Activated CD8-positive, alpha-beta T cell treated with anti-CD3 and anti-CD28 coated beads for 36 hours (primary cell): ENCODE results near the gene ANTKMT. TPM values are rescaled to one million over a fixed set of nuclear protein-coding genes. Genes with fewer than 3 reads are reported as not detected.

Experiments used
- ATAC-seq: fragments of 200-7000 bp; cut with Tn5 transposase; one replicate; pipeline ENCODE4 v1.10.0; 2021; ENCODE audit warnings: mild to moderate bottlenecking, moderate library complexity
- CTCF ChIA-PET: fragments of 350-600 bp; sonication (Branson Sonifier 250); formaldehyde crosslinking; loops from one replicate; lab custom pipeline; 2021; ENCODE audit warnings: antibody characterized with exemption; lab: Charles Lee
- POLR2A ChIA-PET: fragments of 350-600 bp; sonication (Branson Sonifier 250); formaldehyde crosslinking; loops from one replicate; lab custom pipeline; 2021; ENCODE audit warnings: antibody characterized with exemption; lab: Charles Lee
- DNase-seq: peaks from one replicate; pipeline ENCODE4 v3.0.0-alpha.2; 2020
- H3K27ac Mint-ChIP-seq: one replicate; pipeline ENCODE4 v1.8.0; 2021; ENCODE audit warnings: mild to moderate bottlenecking, mixed read lengths
- H3K27me3 Mint-ChIP-seq: one replicate; pipeline ENCODE4 v1.8.0; 2021; ENCODE audit warnings: mixed read lengths
- H3K36me3 Mint-ChIP-seq: one replicate; pipeline ENCODE4 v1.8.0; 2021; ENCODE audit warnings: low read depth, mixed read lengths
- H3K4me1 Mint-ChIP-seq: one replicate; pipeline ENCODE4 v1.8.0; 2021; ENCODE audit warnings: low read depth, mixed read lengths
- H3K4me3 Mint-ChIP-seq: one replicate; pipeline ENCODE4 v1.8.0; 2021; ENCODE audit warnings: mild to moderate bottlenecking, moderate library complexity, mixed read lengths
- H3K9me3 Mint-ChIP-seq: one replicate; pipeline ENCODE4 v1.8.0; 2021; ENCODE audit warnings: mixed read lengths
- intact Hi-C: fragments of 100-400 bp; cut with micrococcal nuclease; formaldehyde crosslinking; loops from one replicate; pipeline ENCODE4 v1.10.0; 2022
- total RNA-seq, 2 experiments: library from RNA; stranded (reverse); gene quantifications; one replicate each; pipeline ENCODE4 v1.2.3, GENCODE V29; 2021
- TF ChIP-seq, protein P1 (sequence below): fragments of 200-600 bp; IDR thresholded peaks from one replicate; pipeline ENCODE4 v1.8.0; 2022; ENCODE audit warnings: antibody characterized with exemption, mild to moderate bottlenecking

Gene ANTKMT
- total RNA-seq, 2 experiments from 2014 or later, result 34.3 to 38.4 TPM

GRCh38 chr16:698911-699671 is 21.9 kb upstream of the ANTKMT start:
- peaks cover 29% of the 10 kb centered on the region for H3K27me3 Mint-ChIP-seq
- no peak for DNase-seq
- peaks cover 16% of the 10 kb centered on the region for H3K4me1 Mint-ChIP-seq
- no peak overlapping the region for H3K27ac Mint-ChIP-seq
- intact Hi-C loops, result no loop called here
- no peak overlapping the region for H3K4me3 Mint-ChIP-seq
- TF ChIP-seq, protein P1, sequence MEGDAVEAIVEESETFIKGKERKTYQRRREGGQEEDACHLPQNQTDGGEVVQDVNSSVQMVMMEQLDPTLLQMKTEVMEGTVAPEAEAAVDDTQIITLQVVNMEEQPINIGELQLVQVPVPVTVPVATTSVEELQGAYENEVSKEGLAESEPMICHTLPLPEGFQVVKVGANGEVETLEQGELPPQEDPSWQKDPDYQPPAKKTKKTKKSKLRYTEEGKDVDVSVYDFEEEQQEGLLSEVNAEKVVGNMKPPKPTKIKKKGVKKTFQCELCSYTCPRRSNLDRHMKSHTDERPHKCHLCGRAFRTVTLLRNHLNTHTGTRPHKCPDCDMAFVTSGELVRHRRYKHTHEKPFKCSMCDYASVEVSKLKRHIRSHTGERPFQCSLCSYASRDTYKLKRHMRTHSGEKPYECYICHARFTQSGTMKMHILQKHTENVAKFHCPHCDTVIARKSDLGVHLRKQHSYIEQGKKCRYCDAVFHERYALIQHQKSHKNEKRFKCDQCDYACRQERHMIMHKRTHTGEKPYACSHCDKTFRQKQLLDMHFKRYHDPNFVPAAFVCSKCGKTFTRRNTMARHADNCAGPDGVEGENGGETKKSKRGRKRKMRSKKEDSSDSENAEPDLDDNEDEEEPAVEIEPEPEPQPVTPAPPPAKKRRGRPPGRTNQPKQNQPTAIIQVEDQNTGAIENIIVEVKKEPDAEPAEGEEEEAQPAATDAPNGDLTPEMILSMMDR, result no peak
- no peaks in the 10 kb centered on the region for H3K9me3 Mint-ChIP-seq
- no peak for ATAC-seq
- ChIA-PET POLR2A (interaction anchor here (2.6 kb wide), 1 partner anchor 9 kb away, joined by 7 read pairs; the partner anchor contains the start of gene WDR24), CTCF (no interaction called here)
- no peaks in the 10 kb centered on the region for H3K36me3 Mint-ChIP-seq

DNA sequence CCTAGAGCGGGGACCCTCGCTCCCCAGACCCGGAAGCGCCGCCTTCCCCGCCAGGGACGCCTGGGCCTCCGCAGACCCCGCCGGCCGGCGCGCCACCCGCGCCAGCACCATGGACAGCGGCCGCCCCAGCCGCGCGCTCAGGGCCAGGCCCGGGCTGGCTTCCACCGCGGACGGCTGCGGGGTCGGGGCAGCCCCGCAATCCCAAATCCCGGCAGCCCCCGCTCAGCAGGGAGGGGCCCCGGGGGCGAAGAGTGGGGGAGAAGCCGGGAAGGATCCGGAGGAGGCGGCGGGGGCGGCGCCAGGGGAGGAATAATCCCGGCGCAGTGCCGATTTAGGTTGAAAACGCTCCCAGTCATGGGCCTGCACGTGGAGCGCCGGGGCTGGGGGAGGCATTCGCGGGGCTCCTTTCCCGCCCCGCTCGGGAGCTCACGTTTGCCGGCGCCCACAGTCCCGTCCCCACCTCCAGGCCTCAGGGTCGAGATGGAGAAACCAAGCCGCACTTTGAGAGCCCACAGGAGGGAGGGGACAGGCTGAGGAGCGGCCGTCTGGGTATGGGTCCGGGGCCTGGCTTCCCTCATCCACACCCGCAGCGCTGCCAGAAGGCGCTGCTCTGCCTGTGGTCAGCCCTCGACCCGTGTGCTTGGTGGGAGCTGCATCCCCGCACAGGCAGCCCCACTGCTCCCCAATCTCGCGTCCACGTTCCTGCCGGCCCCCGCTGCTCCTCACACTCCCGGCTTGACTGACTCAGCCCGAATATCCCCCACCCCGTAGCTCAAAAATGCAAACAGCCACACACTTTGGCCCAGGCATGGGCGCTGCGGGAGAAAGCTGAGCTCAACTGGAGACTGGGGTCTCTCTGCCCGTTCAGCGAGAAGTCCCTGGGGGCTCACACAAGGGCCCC is 20.0 kb upstream of the ANTKMT start:
- DNase-seq, result peak; percentile 42

DNA sequence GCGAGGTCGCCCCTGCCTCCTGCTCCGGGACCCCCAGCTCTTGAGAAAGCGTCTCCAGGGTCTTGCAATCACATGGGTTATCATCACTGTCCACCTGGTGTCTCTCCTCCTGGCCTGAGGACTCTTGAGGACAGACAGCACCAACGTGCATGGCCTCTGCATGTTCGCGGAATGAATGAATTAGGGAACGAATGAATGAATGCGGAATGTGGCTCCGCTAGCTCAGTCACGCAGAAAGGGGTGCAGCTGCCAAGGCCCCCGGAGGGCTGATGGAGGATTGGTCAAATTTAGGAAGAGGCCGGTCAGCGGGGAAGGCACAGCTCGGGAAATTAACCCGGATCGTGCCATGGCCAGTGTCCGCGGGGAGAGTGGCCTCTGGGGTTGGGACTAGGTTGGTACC is 18.6 kb upstream of the ANTKMT start:
- DNase-seq (no peak), ATAC-seq (no peak)
- H3K27ac Mint-ChIP-seq, result no peak overlapping the region
- no peak overlapping the region for H3K4me3 Mint-ChIP-seq
- ChIA-PET CTCF (interaction anchor here (1.2 to 2.1 kb wide), 4 partner anchors 10 to 83 kb away, joined by 3 to 13 read pairs (median 6); partner anchors contain the start of gene METRN), POLR2A (interaction anchor here (0.9 to 1.5 kb wide), 3 partner anchors 8 to 85 kb away, joined by 3 to 6 read pairs (median 4); partner anchors contain the start of gene ANTKMT)
- H3K9me3 Mint-ChIP-seq, result no peaks in the 10 kb centered on the region
- peaks cover 39% of the 10 kb centered on the region for H3K27me3 Mint-ChIP-seq
- TF ChIP-seq, protein P1, result no peak
- H3K36me3 Mint-ChIP-seq, result no peaks in the 10 kb centered on the region
- intact Hi-C loops, result no loop called here
- H3K4me1 Mint-ChIP-seq, result peaks cover 4% of the 10 kb centered on the region

More for the DNA sequence above, 20.0 kb upstream of the ANTKMT start:
- TF ChIP-seq, protein P1, result no peak
- H3K4me3 Mint-ChIP-seq, result no peak overlapping the region
- no peaks in the 10 kb centered on the region for H3K9me3 Mint-ChIP-seq
- ChIA-PET CTCF (interaction anchor here (1.6 kb wide), 1 partner anchor 11 kb away, joined by 6 read pairs; no protein-coding TSS in a partner anchor), POLR2A (interaction anchor here (0.9 to 2.6 kb wide), 6 partner anchors 10 to 106 kb away, joined by 3 to 7 read pairs (median 4); partner anchors contain the start of genes ANTKMT, CHTF18, RPUSD1 and WDR24)
- peak; percentile 71 for ATAC-seq
- intact Hi-C loops, result no loop called here
- peaks cover 7% of the 10 kb centered on the region for H3K4me1 Mint-ChIP-seq
- peaks cover 28% of the 10 kb centered on the region for H3K27me3 Mint-ChIP-seq
- H3K27ac Mint-ChIP-seq, result no peak overlapping the region
- H3K36me3 Mint-ChIP-seq, result no peaks in the 10 kb centered on the region

GRCh38 chr16:703406-703805 is 17.5 kb upstream of the ANTKMT start:
- ATAC-seq, result no peak
- Mint-ChIP-seq H3K27ac (no peak overlapping the region), H3K9me3 (no peaks in the 10 kb centered on the region), H3K4me3 (no peak overlapping the region), H3K4me1 (peaks cover 4% of the 10 kb centered on the region), H3K27me3 (peaks cover 48% of the 10 kb centered on the region), H3K36me3 (no peaks in the 10 kb centered on the region)
- ChIA-PET CTCF (interaction anchor here (1.0 to 2.1 kb wide), 7 partner anchors 9 to 82 kb away, joined by 3 to 13 read pairs (median 3); partner anchors contain the start of gene METRN), POLR2A (interaction anchor here (1.0 to 1.2 kb wide), 2 partner anchors 8 to 100 kb away, joined by 3 to 5 read pairs; no protein-coding TSS in a partner anchor)
- TF ChIP-seq, protein P1, result no peak
- DNase-seq, result no peak
- intact Hi-C loops, result no loop called here
